A549 treated with AZD9567 at 1 μM for 4 hours (cell line): ENCODE measurements around the gene TAOK1. TPM values are rescaled to one million over a fixed set of nuclear protein-coding genes. Genes with fewer than 3 reads are reported as not detected.

Experiments used
- total RNA-seq: library from RNA; stranded (reverse); fragments of 200-300 nt; extraction: Qiagen RNA extraction; gene quantifications from 5 replicates; pipeline ENCODE4 v1.2.3, GENCODE V29; 2022; ENCODE audit not compliant: insufficient read depth

The TAOK1 gene
- total RNA-seq = 15.1 to 27.7 TPM (median 24.6 TPM) in 5 replicates

GRCh38 chr17:29389982-29390850, at the start of gene TAOK1:
TAOK1 (plus strand) TSS chr17:29390363; CDS start chr17:29451549, 61,186 bp downstream.

GRCh38 chr17:29566473-29567303, 176.5 kb downstream of the TAOK1 start, which contains the start of gene ABHD15:
ABHD15 (minus strand) TSS chr17:29567037; CDS start chr17:29566966, 71 bp downstream.

GRCh38 chr17:29568331-29569244, 178.4 kb downstream of the TAOK1 start, which contains the start of gene TP53I13:
TP53I13 (plus strand) TSS chr17:29568701; CDS start chr17:29568759, 58 bp downstream.

GRCh38 chr17:29589524-29590410, 199.6 kb downstream of the TAOK1 start, which contains the start of gene GIT1:
GIT1 (minus strand) TSS chr17:29589648; CDS start chr17:29589378, 270 bp downstream.

GRCh38 chr17:29592850-29593551, 202.8 kb downstream of the TAOK1 start, which contains the start of gene ANKRD13B:
ANKRD13B (plus strand) TSS chr17:29593132; CDS start chr17:29593622, 490 bp downstream.

Other genes starting within 250 kb of the TAOK1 start
- gene MYO18A, start 210.0 kb upstream of the TAOK1 start, total RNA-seq = 21.9 to 29.7 TPM (median 24.5 TPM) in 5 replicates
- gene CRYBA1, start 143.5 kb upstream of the TAOK1 start, total RNA-seq = not detected in 5 replicates
- 40.3 to 67.4 TPM (median 58.0 TPM) in 5 replicates for gene NUFIP2, start 96.2 kb upstream of the TAOK1 start, total RNA-seq
- gene ABHD15, start 176.7 kb downstream of the TAOK1 start, total RNA-seq = 20.7 to 28.1 TPM (median 26.1 TPM) in 5 replicates
- 73.1 to 108 TPM (median 101 TPM) in 5 replicates for gene TP53I13, start 178.3 kb downstream of the TAOK1 start, total RNA-seq
- gene GIT1, start 199.3 kb downstream of the TAOK1 start, total RNA-seq = 66.8 to 88.7 TPM (median 83.4 TPM) in 5 replicates
- gene ANKRD13B, start 202.8 kb downstream of the TAOK1 start, total RNA-seq = 16.2 to 29.6 TPM (median 27.1 TPM) in 5 replicates
- gene CORO6, start 232.5 kb downstream of the TAOK1 start, total RNA-seq = 4.8 to 8.8 TPM (median 6.2 TPM) in 5 replicates